Measurements from ENCODE around the gene COPZ2. TPM values are rescaled to one million over a fixed set of nuclear protein-coding genes. Genes with fewer than 3 reads are reported as not detected.
"Not testable (repeated sequence)": the region's sequence is repeated elsewhere in the genome, so short reads cannot be mapped to it uniquely, and the experiment has no call there.

COPZ2 gene
- total RNA-seq, 4 donors from 2014 or later, result 0.91 to 14.5 (median 5.7) TPM

GRCh38 chr17:47989700-47990099, 47.9 kb downstream of the COPZ2 start:
- DNase-seq, result no peak
- no peak for TF ChIP-seq CTCF (IDR thresholded peaks at IDR 0.05)
- TF ChIP-seq POLR2A (IDR thresholded peaks at IDR 0.05), result no peak
- Histone ChIP-seq H3K27ac (no peak overlapping the region), H3K9me3 (no peaks in the 10 kb centered on the region), H3K4me1 (peaks cover 0 to 22% (median 6%) of the 10 kb centered on the region in 3 donors), H3K27me3 (peaks cover 0 to 16% (median 0%) of the 10 kb centered on the region in 4 donors), H3K4me3 (no peak overlapping the region), H3K36me3 (peaks cover 0 to 6% (median 0%) of the 10 kb centered on the region in 3 donors)
- intact Hi-C loops (cut with DNase I), result no loop called here
- WGBS, 2 donors, result 75 to 80% methylated on average over 1 of the region's 1 CpG

GRCh38 chr17:47989159-47989558, 48.4 kb downstream of the COPZ2 start:
- WGBS, 2 donors, result 81 to 85% methylated on average over 10 of the region's 10 CpGs
- DNase-seq, result no peak
- H3K4me3 ChIP-seq, result no peak overlapping the region
- TF ChIP-seq CTCF (IDR thresholded peaks at IDR 0.05), result no peak
- TF ChIP-seq POLR2A (IDR thresholded peaks at IDR 0.05), result no peak
- H3K36me3 ChIP-seq, result peaks cover 0 to 12% (median 0%) of the 10 kb centered on the region in 3 donors
- H3K4me1 ChIP-seq, result peaks cover 0 to 22% (median 6%) of the 10 kb centered on the region in 3 donors
- H3K27ac ChIP-seq, result no peak overlapping the region
- H3K27me3 ChIP-seq, result peaks cover 0 to 10% (median 0%) of the 10 kb centered on the region in 4 donors
- H3K9me3 ChIP-seq, result no peaks in the 10 kb centered on the region
- intact Hi-C loops (cut with DNase I), result no loop called here

GRCh38 chr17:47988445-47988844, 49.2 kb downstream of the COPZ2 start:
- intact Hi-C loops (cut with DNase I); H3K9me3 ChIP-seq; H3K27me3 ChIP-seq; H3K27ac ChIP-seq; H3K4me3 ChIP-seq; DNase-seq: not testable (repeated sequence)
- H3K36me3 ChIP-seq, result peaks cover 0 to 16% (median 0%) of the 10 kb centered on the region in 3 donors
- 85 to 93% methylated on average over 1 of the region's 1 CpG for WGBS, 2 donors
- H3K4me1 ChIP-seq, result peaks cover 0 to 22% (median 6%) of the 10 kb centered on the region in 3 donors

GRCh38 chr17:47987240-47987835, 50.3 kb downstream of the COPZ2 start:
- WGBS, 2 donors, result 10 to 23% methylated on average over 4 to 7 of the region's 17 CpGs

GRCh38 chr17:47986520-47986919, 51.1 kb downstream of the COPZ2 start:
- H3K4me1 ChIP-seq, result peaks cover 0 to 24% (median 6%) of the 10 kb centered on the region in 3 donors
- TF ChIP-seq CTCF (IDR thresholded peaks at IDR 0.05) (no peak), POLR2A (IDR thresholded peaks at IDR 0.05) (no peak)
- H3K36me3 ChIP-seq, result peaks cover 3 to 34% (median 14%) of the 10 kb centered on the region in 3 donors
- WGBS, 2 donors, result 80 to 82% methylated on average over 5 of the region's 5 CpGs
- H3K4me3 ChIP-seq, result no peak overlapping the region
- no peaks in the 10 kb centered on the region for H3K27me3 ChIP-seq
- no peak overlapping the region for H3K27ac ChIP-seq
- H3K9me3 ChIP-seq, result no peaks in the 10 kb centered on the region
- no peak for DNase-seq
- intact Hi-C loops (cut with DNase I), result no loop called here

More at GRCh38 chr17:47987240-47987835, 50.3 kb downstream of the COPZ2 start:
- DNase-seq, result no peak
- intact Hi-C loops (cut with DNase I), result no loop called here
- Histone ChIP-seq H3K27ac (peak overlapping the region in 2 of 4 donors; percentile 13 to 29), H3K4me1 (peaks cover 0 to 29% (median 6%) of the 10 kb centered on the region in 3 donors), H3K27me3 (no peaks in the 10 kb centered on the region), H3K9me3 (no peaks in the 10 kb centered on the region), H3K4me3 (no peak overlapping the region), H3K36me3 (peaks cover 0 to 26% (median 6%) of the 10 kb centered on the region in 3 donors)
- TF ChIP-seq POLR2A (IDR thresholded peaks at IDR 0.05) (no peak), CTCF (IDR thresholded peaks at IDR 0.05) (no peak)
